HG03060 (cell line): ENCODE results near the gene TMEM168.

Source experiments
- ATAC-seq: cut with Tn5 transposase; IDR thresholded peaks from one replicate; pipeline ENCODE4 v1.9.1; 2021; ENCODE audit warnings: low read depth, moderate number of reproducible peaks; ENCODE audit not compliant: unreplicated experiment

Gene TMEM168

GRCh38 chr7:112726076-112726475 lies 64.1 kb downstream of the TMEM168 start:
- no peak for ATAC-seq

- ATAC-seq: no peak
Observed at GRCh38 chr7:112723416-112723815, 66.8 kb downstream of the TMEM168 start.

GRCh38 chr7:112721366-112721765 lies 68.8 kb downstream of the TMEM168 start:
- ATAC-seq: no peak

DNA sequence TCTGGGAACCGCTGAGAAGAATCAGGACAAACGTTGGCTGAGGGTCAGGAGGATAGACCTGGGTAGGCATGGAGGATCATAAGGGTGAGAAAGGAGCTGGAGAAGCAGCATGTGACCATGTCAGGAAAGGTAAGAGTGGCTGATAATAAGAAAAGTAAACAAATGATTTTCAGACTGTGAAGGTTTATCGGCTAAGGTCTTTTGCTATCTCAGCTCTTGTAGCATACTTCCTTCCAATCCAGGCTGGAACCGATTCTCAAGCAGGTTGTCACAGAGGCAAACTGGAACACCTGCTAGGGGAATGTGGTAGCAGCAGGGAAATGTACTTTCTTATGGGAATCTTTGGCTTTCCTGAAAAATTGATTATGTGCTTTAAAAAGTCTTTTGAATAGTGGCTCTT lies 74.7 kb downstream of the TMEM168 start:
- no peak for ATAC-seq

DNA sequence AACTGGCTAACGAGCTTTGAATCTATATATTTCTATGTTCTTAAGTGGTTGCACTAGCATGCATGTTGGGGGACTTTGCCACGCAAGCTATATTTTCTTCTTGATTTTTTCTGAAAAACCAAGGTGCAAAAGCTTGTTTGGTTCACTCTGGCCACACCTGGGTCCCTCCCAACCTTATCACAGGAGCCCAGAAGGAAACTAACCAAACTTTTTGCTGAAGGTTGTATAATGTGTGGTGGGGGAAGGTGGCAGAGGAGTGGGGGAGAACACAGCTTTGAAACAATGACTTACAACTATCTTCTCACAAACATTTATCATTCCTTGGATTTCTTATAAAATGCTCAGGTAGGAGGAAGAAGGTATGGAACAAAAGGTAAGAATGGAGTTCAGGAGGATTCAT lies 75.3 kb downstream of the TMEM168 start:
- no peak for ATAC-seq
